Activated T-cell treated with anti-CD3 and anti-CD28 coated beads for 4 hours (primary cell): ENCODE measurements around the gene NUP107.
"Not testable (repeated sequence)": the region's sequence is repeated elsewhere in the genome, so short reads cannot be mapped to it uniquely, and the experiment has no call there.

Experiments
- DNase-seq: peaks from one replicate; pipeline ENCODE4 v3.0.0-alpha.2; 2020

The NUP107 gene

DNA sequence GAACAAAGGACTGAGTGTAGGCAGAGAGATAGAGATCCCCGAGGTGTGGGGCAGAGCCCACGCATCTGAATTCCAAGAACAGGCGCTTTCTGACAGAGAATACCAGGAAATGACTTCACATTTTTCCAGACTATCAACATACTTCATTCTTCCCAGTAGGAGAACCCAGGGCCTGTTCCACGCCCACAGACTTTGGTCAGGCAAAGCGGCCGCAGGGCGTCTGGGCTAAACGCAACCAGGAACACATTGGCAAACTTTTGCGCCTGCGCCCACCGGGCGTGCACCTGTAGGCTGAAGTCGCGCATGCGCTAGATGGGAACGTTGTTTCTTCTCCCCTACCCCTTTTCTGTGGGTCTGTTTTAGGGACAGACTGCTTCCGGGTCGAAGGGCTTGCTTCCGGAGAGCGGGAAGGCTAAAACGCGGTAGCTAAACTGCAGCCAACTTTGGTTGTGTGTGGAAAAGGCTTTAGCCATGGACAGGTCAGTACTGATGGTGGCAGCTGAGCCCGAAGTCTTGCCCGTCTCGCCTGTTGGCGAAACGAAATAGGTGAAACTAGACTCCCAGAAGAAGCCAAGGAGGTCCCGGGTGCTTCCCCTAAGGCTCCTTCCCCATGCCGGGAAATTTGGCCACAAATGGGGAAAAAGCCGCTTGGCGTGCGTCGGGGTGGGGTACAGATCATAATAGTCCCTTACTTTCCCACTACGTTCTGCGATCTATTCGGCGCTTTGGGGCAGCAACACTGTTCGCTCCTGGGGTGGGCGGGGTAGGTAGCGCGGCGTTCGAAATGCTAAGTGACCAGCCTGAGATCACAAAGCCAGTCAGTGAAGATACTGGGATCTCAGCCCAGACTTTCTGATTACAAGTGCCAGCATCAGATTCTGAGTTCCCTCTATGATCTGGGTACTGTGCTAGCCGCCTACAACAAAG lies at the start of gene NUP107:
Gene NUP107, plus strand, starts transcription at position 384 of the 927 bp plus-strand sequence. Its CDS starts 88 bp downstream, at position 472.
- peak; percentile 94 for DNase-seq

DNA sequence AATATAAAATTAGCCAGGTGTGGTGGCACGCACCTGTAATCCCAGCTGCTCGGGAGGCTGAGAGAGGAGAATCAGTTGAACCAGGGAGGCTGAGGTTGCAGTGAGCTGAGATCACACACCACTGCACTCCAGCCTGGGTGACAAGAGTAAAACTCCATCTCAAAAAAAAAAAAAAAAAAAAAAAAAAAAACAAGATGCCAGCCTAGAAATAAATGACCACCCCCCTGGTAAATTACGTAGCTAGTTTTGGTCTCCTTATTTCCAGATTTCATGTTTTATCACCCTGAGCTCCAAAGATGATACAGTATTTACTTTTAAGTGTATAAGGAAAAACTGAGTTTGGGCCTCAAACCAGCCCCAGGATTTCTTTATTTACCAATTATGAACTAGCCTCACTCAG lies 49.3 kb upstream of the NUP107 start:
- DNase-seq: not testable (repeated sequence)

GRCh38 chr12:68638171-68638570 lies 48.6 kb upstream of the NUP107 start:
- DNase-seq: no peak

- no peak for DNase-seq
Measured at GRCh38 chr12:68638721-68639395, 47.9 kb upstream of the NUP107 start.

- DNase-seq: no peak
Measured at GRCh38 chr12:68639396-68639767, 47.4 kb upstream of the NUP107 start.

DNA sequence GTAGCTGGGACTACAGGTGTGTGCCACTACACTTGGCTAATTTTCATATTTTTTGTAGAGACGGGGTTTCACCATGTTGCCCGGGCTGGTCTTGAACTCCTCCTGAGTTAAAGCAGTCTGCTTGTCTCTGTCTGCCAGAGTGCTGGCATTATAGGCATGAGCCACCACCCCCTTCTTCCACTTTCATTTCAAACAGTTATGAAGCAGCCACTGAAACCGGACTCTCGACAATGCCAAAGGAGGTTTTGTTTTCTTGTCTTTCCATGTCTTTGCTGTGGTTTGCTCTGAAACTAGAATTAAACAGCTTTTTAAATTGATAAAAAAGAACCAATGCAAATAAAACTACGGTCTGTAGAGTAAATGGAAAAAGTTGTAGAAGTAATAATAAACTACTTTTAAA lies 45.6 kb upstream of the NUP107 start:
- DNase-seq: peak; percentile 18

DNA sequence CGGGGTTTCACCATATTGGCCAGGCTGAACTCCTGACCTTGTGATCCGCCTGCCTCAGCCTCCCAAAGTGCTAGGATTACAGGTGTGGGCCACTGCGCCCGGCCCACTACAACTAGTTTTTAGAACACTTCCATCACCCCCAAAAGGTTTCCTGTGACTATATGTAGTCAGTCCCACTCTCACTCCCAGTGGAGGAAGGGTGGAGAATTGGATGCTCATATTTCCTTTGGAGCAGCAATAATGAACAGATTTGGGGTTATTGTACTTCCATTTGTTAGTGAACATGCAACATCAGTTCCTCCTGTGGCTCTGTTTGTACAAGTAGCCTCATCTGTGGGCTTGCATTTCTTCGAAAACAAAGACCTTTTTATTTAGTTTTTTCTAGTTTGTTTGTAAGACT lies 40.3 kb upstream of the NUP107 start:
- DNase-seq: no peak

DNA sequence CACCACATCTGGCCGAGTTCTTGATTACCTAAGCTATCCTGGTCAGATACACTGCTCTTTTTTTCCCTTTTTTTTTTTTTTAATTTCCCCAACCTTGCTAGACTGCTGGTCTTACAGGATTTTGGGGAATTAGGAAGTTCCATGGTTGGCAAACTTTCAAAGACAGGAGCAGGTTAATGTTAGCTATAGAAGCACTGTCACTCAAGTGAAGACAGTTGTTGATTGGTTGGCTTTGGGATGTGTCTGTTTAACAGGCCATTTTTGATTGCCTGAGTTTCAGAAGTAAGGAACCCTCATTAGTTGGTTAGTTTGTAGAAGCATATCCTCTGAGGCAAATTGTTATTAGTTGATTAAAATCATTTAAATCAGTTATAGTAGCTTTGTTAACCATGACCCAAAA lies 39.3 kb upstream of the NUP107 start:
- DNase-seq: no peak

DNA sequence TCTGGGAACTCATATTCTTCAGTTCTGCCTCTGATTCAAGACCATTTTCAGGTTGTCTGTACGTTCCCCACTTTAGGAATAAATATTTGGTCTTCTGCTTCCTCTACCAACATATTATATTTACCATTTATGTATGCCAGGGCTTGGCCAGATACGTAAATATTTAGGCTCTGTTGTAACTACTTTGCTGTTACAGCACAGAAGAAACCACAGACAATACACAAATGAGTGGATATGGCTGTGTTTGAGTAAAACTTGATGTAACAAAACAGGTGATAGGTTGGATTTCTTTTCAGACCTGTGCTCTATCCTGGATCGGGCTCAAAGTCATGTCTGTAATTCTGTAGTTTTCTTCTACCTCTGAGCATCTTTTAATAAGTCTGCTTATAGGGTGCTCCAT lies 38.6 kb upstream of the NUP107 start:
- DNase-seq: no peak

- no peak for DNase-seq
Measured at GRCh38 chr12:68665016-68665569, 21.7 kb upstream of the NUP107 start.

DNA sequence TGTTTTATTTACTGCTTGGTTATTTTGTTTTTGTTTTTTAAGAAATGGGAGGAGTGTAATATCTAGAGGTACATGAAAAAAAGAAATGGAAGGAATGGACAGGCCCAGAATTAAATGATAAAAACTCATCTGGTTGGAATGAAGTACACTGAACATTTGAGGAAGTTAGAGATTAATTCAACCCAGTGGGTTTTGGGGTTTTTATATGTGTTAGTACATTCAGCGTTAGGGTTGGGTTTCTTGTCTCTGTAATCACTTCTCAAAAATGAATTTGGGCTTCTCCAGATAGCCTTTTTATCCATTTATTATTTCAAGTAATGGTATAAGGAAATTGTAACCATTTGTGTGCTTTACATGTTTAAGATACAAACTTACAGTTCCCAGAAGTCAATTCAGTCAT lies 19.5 kb upstream of the NUP107 start:
- DNase-seq: no peak

GRCh38 chr12:68667896-68668295 lies 18.9 kb upstream of the NUP107 start:
- no peak for DNase-seq

GRCh38 chr12:68671179-68671578 lies 15.6 kb upstream of the NUP107 start:
- DNase-seq: no peak

DNA sequence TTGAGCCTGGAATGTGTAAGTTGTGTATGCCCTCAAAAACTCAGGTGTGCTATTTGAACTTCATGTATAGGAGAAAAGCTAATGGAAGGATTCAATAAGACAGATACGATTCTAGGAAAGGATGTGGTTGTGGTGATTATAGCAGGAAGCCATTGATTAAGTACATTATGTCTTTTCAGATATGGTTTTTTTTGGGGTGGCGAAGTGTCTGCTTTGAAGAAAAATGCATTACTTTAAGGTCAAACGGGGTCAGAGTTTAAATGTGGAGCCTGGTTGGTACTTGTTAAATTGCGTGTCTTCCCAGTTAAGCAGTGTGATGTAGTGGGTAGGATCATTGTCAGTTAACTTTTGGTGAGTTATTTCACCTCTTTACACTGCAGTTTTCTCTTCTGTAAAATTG lies 13.0 kb upstream of the NUP107 start:
- DNase-seq: no peak

GRCh38 chr12:68674376-68674775 lies 12.4 kb upstream of the NUP107 start:
- no peak for DNase-seq

GRCh38 chr12:68675101-68675842 lies 11.5 kb upstream of the NUP107 start:
- peak; percentile 42 for DNase-seq

DNA sequence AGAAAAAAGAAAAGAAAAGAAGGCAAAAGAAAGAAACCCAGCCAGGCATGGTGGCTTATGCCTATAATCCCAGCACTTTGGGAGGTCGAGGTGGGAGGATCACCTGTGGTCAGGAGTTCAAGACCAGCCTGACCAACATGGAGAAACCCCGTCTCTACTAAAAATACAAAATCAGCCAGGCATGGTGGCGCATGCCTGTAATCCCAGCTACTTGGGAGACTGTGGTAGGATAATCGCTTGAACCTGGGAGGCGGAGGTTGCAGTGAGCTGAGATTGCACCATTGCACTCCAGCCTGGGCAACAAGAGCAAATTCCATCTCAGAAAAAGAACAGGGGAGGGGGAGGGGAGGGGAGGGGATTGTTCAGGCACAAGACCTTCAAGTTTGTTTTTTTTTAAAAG lies 9.9 kb upstream of the NUP107 start:
- not testable (repeated sequence) for DNase-seq

DNA sequence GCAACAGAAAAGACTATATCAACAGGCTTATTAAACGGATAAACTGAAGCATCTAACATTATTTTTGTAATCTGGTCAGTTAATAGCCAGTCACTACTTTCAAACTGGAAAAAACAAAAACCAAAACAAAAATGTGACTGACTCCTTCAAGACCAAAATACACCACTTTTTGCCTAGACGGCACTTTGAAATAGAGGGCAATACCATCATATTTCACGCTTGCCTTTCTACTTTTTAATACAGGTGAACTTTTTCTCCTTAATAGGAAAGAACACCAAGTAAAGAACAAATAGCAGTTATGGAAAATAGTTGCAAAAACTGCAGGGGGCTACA lies 550 bp upstream of the NUP107 start:
- no peak for DNase-seq

DNA sequence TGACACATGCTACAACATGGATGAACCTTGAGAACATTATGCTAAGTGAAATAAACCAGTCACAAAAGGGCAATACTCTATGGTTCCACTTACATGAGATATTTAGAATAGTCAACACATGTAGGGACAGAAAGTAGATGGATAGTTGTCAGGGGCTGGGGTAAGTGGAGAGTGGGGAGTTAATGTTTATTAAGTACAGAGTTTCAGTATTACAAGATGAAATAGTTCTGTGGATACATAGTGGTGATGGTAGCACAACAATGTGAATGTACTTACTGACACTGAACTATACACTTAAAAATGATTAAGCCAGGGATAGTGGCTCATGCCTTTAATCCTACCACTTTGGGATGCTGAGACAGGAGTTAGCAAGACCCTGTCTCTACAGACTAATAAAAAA lies 8.7 kb downstream of the NUP107 start:
- no peak for DNase-seq

- DNase-seq: no peak
Measured at GRCh38 chr12:68699486-68699885, 12.7 kb downstream of the NUP107 start.

- no peak for DNase-seq
Measured at GRCh38 chr12:68727776-68728175, 41.0 kb downstream of the NUP107 start.

DNA sequence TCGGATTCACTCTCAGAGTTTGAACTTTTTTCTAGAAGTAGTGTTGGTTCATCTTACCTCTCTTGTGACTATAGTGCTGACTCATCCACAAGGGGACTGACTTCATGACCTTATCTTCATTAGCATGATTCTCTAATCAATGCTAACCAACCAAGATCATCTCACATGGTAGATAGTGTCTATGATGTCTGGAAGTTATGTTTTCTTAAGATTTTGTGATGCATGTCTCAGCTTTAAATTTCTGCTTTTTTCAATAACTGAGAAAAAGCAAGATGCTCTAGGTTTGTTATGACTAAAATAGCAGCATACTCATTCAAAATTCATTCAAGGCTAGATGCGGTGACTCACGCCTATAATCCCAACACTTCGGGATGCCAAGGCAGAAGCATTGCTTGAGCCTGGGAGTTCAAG lies 46.9 kb downstream of the NUP107 start:
- DNase-seq: no peak

DNA sequence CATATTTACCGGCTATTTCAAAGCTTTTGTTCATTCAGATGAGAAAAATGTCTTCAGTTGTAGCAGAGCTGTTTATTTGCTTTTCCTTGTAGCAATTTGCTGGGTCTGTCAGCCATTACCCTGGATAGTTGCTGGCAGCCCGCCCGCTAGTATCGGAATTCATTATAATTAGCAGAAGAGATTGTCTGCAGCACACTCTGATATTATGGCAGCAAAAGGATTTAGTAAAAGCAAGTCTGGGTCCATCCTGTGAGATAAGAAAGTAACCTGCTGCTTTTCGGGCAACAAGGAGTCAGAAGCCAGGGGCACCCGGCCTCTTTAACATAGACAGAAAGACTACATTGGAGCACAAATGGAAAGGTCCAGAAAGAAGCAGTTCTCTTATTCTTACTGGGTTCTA lies 53.1 kb downstream of the NUP107 start:
- DNase-seq: no peak
